Measurements from ENCODE around the gene MGP. TPM values are rescaled to one million over a fixed set of nuclear protein-coding genes. Genes with fewer than 3 reads are reported as not detected.
A peak's percentile ranks its signal among the peaks of the same experiment; 100 is the strongest.

Gene MGP
- total and polyA plus RNA-seq, 2 experiments from 2014 or later, result 0.60 TPM; not detected in 1

DNA sequence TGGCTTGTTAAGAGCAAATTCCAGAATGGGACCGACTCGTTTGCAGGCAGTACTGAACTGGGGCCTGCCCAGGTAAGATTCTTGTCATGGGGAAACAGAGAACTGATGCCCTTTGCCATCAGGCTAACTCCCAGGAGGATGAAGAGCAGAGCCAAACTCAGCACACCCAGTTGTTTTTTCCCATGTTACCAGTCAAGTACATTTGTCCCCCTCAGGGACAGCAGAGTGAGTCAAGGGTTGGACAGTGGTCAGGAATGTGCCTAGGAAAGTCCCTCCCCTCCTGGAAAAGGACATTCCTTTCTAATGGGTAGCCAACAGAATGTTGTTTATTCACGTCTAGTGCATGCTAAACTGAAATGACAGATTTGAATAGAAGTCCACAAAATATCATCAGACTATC is 43.9 kb downstream of the MGP start:
- H2AFZ ChIP-seq, result peak overlapping the region; percentile 8; the same call in 1 of the 2 replicates
- Mint-ChIP-seq H3K27me3 (ENCODE audit: insufficient read depth, low read depth, poor library complexity) (no peaks in the 10 kb centered on the region), H3K4me3 (no peak overlapping the region), H3K36me3 (ENCODE audit: low read depth) (peaks cover 2% of the 10 kb centered on the region; the same call in 1 of the 3 replicates), H3K9me3 (peaks cover 9% of the 10 kb centered on the region; the same call in 1 of the 3 replicates), H3K4me1 (peaks cover 3% of the 10 kb centered on the region; the same call in 1 of the 3 replicates), H3K27ac (no peak overlapping the region)
- H3K27ac ChIP-seq (ENCODE audit: low read depth), result no peak overlapping the region
- H3K36me3 ChIP-seq (ENCODE audit: insufficient read depth), result no peaks in the 10 kb centered on the region
- H3K79me2 ChIP-seq (replicated peaks; ENCODE audit: insufficient read depth), result no peaks in the 10 kb centered on the region
- H3K27me3 ChIP-seq (ENCODE audit: insufficient read depth), result no peaks in the 10 kb centered on the region
- H3K4me2 ChIP-seq, result no peak overlapping the region
- ATAC-seq (no peak), DNase-seq (ENCODE audit: low spot score) (peak; percentile 35)
- H3K4me3 ChIP-seq, result no peak overlapping the region
- no peaks in the 10 kb centered on the region for H3K4me1 ChIP-seq (ENCODE audit: insufficient read depth)
- no peaks in the 10 kb centered on the region for H4K20me1 ChIP-seq (replicated peaks; ENCODE audit: insufficient read depth)
- TF ChIP-seq EZH2 (IDR thresholded peaks at IDR 0.05; ENCODE audit: low read depth, unreplicated experiment) (no peak), ZNF331 (CRISPR knock-in tag; IDR thresholded peaks at IDR 0.05; ENCODE audit: low read depth) (no peak), NANOG (IDR thresholded peaks at IDR 0.05; ENCODE audit: borderline replicate concordance) (no peak), POLR2AphosphoS5 (IDR thresholded peaks at IDR 0.05; ENCODE audit: low read depth) (no peak), ZNF114 (CRISPR knock-in tag; IDR thresholded peaks at IDR 0.05) (no peak), CREB1 (CRISPR knock-in tag; IDR thresholded peaks at IDR 0.05; ENCODE audit: low read depth) (no peak), JUNB (IDR thresholded peaks at IDR 0.05; ENCODE audit: unreplicated experiment) (no peak), EZH2phosphoT487 (IDR thresholded peaks at IDR 0.05; ENCODE audit: unreplicated experiment) (no peak), STAT1 (IDR thresholded peaks at IDR 0.05; ENCODE audit: unreplicated experiment) (no peak)
- TF ChIP-seq, protein P1, sequence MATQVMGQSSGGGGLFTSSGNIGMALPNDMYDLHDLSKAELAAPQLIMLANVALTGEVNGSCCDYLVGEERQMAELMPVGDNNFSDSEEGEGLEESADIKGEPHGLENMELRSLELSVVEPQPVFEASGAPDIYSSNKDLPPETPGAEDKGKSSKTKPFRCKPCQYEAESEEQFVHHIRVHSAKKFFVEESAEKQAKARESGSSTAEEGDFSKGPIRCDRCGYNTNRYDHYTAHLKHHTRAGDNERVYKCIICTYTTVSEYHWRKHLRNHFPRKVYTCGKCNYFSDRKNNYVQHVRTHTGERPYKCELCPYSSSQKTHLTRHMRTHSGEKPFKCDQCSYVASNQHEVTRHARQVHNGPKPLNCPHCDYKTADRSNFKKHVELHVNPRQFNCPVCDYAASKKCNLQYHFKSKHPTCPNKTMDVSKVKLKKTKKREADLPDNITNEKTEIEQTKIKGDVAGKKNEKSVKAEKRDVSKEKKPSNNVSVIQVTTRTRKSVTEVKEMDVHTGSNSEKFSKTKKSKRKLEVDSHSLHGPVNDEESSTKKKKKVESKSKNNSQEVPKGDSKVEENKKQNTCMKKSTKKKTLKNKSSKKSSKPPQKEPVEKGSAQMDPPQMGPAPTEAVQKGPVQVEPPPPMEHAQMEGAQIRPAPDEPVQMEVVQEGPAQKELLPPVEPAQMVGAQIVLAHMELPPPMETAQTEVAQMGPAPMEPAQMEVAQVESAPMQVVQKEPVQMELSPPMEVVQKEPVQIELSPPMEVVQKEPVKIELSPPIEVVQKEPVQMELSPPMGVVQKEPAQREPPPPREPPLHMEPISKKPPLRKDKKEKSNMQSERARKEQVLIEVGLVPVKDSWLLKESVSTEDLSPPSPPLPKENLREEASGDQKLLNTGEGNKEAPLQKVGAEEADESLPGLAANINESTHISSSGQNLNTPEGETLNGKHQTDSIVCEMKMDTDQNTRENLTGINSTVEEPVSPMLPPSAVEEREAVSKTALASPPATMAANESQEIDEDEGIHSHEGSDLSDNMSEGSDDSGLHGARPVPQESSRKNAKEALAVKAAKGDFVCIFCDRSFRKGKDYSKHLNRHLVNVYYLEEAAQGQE (IDR thresholded peaks at IDR 0.05; ENCODE audit: unreplicated experiment), result no peak
- TF ChIP-seq, protein P2, sequence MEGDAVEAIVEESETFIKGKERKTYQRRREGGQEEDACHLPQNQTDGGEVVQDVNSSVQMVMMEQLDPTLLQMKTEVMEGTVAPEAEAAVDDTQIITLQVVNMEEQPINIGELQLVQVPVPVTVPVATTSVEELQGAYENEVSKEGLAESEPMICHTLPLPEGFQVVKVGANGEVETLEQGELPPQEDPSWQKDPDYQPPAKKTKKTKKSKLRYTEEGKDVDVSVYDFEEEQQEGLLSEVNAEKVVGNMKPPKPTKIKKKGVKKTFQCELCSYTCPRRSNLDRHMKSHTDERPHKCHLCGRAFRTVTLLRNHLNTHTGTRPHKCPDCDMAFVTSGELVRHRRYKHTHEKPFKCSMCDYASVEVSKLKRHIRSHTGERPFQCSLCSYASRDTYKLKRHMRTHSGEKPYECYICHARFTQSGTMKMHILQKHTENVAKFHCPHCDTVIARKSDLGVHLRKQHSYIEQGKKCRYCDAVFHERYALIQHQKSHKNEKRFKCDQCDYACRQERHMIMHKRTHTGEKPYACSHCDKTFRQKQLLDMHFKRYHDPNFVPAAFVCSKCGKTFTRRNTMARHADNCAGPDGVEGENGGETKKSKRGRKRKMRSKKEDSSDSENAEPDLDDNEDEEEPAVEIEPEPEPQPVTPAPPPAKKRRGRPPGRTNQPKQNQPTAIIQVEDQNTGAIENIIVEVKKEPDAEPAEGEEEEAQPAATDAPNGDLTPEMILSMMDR (conservative IDR thresholded peaks at IDR 0.05; ENCODE audit: low read depth in 2 of 2), result no peak
- TF ChIP-seq, protein P3, sequence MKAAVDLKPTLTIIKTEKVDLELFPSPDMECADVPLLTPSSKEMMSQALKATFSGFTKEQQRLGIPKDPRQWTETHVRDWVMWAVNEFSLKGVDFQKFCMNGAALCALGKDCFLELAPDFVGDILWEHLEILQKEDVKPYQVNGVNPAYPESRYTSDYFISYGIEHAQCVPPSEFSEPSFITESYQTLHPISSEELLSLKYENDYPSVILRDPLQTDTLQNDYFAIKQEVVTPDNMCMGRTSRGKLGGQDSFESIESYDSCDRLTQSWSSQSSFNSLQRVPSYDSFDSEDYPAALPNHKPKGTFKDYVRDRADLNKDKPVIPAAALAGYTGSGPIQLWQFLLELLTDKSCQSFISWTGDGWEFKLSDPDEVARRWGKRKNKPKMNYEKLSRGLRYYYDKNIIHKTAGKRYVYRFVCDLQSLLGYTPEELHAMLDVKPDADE (IDR thresholded peaks at IDR 0.05), result no peak
- TF ChIP-seq, protein P4, sequence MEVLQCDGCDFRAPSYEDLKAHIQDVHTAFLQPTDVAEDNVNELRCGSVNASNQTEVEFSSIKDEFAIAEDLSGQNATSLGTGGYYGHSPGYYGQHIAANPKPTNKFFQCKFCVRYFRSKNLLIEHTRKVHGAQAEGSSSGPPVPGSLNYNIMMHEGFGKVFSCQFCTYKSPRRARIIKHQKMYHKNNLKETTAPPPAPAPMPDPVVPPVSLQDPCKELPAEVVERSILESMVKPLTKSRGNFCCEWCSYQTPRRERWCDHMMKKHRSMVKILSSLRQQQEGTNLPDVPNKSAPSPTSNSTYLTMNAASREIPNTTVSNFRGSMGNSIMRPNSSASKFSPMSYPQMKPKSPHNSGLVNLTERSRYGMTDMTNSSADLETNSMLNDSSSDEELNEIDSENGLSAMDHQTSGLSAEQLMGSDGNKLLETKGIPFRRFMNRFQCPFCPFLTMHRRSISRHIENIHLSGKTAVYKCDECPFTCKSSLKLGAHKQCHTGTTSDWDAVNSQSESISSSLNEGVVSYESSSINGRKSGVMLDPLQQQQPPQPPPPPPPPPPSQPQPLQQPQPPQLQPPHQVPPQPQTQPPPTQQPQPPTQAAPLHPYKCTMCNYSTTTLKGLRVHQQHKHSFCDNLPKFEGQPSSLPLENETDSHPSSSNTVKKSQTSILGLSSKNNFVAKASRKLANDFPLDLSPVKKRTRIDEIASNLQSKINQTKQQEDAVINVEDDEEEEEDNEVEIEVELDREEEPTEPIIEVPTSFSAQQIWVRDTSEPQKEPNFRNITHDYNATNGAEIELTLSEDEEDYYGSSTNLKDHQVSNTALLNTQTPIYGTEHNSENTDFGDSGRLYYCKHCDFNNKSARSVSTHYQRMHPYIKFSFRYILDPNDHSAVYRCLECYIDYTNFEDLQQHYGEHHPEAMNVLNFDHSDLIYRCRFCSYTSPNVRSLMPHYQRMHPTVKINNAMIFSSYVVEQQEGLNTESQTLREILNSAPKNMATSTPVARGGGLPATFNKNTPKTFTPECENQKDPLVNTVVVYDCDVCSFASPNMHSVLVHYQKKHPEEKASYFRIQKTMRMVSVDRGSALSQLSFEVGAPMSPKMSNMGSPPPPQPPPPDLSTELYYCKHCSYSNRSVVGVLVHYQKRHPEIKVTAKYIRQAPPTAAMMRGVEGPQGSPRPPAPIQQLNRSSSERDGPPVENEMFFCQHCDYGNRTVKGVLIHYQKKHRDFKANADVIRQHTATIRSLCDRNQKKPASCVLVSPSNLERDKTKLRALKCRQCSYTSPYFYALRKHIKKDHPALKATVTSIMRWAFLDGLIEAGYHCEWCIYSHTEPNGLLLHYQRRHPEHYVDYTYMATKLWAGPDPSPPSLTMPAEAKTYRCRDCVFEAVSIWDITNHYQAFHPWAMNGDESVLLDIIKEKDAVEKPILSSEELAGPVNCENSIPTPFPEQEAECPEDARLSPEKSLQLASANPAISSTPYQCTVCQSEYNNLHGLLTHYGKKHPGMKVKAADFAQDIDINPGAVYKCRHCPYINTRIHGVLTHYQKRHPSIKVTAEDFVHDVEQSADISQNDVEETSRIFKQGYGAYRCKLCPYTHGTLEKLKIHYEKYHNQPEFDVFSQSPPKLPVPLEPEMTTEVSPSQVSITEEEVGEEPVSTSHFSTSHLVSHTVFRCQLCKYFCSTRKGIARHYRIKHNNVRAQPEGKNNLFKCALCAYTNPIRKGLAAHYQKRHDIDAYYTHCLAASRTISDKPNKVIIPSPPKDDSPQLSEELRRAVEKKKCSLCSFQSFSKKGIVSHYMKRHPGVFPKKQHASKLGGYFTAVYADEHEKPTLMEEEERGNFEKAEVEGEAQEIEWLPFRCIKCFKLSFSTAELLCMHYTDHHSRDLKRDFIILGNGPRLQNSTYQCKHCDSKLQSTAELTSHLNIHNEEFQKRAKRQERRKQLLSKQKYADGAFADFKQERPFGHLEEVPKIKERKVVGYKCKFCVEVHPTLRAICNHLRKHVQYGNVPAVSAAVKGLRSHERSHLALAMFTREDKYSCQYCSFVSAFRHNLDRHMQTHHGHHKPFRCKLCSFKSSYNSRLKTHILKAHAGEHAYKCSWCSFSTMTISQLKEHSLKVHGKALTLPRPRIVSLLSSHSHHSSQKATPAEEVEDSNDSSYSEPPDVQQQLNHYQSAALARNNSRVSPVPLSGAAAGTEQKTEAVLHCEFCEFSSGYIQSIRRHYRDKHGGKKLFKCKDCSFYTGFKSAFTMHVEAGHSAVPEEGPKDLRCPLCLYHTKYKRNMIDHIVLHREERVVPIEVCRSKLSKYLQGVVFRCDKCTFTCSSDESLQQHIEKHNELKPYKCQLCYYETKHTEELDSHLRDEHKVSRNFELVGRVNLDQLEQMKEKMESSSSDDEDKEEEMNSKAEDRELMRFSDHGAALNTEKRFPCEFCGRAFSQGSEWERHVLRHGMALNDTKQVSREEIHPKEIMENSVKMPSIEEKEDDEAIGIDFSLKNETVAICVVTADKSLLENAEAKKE (CRISPR knock-in tag; IDR thresholded peaks at IDR 0.05), result no peak
- H3K9me2 ChIP-seq (ENCODE audit: insufficient read depth), result no peaks in the 10 kb centered on the region
- no peaks in the 10 kb centered on the region for H3F3A ChIP-seq (replicated peaks; ENCODE audit: low read depth)

Data from GM23338 (cell line).